Hepatocyte (in vitro differentiated cells): Measurements from ENCODE around the gene PRELID3B. TPM values are rescaled to one million over a fixed set of nuclear protein-coding genes. Genes with fewer than 3 reads are reported as not detected.

Experiments
- DNase-seq: peaks from one replicate; pipeline ENCODE4 v3.0.0-alpha.2; 2016; ENCODE audit warnings: low spot score
- H2AFZ ChIP-seq: fragments of 200-600 bp; sonication (generic); 2 replicates; pipeline ENCODE4 v1.6.0; 2016; ENCODE audit warnings: antibody characterized with exemption, mild to moderate bottlenecking
- H3K27ac ChIP-seq: fragments of 200-600 bp; sonication (generic); 2 replicates; pipeline ENCODE4 v1.5.1; 2016; ENCODE audit warnings: mild to moderate bottlenecking
- H3K27me3 ChIP-seq: fragments of 200-600 bp; sonication (generic); 2 replicates; pipeline ENCODE4 v1.6.1; 2016
- H3K36me3 ChIP-seq: fragments of 200-600 bp; sonication (generic); replicated peaks from 2 replicates; pipeline ENCODE4 v1.5.1; 2016; ENCODE audit warnings: low read depth; ENCODE audit not compliant: insufficient read depth
- H3K4me1 ChIP-seq: fragments of 200-600 bp; sonication (generic); 2 replicates; pipeline ENCODE4 v1.5.1; 2016; ENCODE audit warnings: mild to moderate bottlenecking, moderate library complexity; ENCODE audit not compliant: insufficient read depth
- H3K4me2 ChIP-seq: fragments of 200-600 bp; sonication (generic); 2 replicates; pipeline ENCODE4 v1.6.0; 2016
- H3K4me3 ChIP-seq: fragments of 200-600 bp; sonication (generic); 2 replicates; pipeline ENCODE4 v1.5.1; 2016; ENCODE audit warnings: mild to moderate bottlenecking
- H3K79me2 ChIP-seq: fragments of 200-600 bp; sonication (generic); 2 replicates; pipeline ENCODE4 v1.6.0; 2017; ENCODE audit warnings: mild to moderate bottlenecking
- H3K9me2 ChIP-seq: fragments of 200-600 bp; sonication (generic); replicated peaks from 2 replicates; pipeline ENCODE4 v1.6.0; 2017; ENCODE audit warnings: mild to moderate bottlenecking; ENCODE audit not compliant: insufficient read depth
- H3K9me3 ChIP-seq: fragments of 200-600 bp; sonication (generic); 2 replicates; pipeline ENCODE4 v1.5.1; 2016; ENCODE audit warnings: low read depth, mild to moderate bottlenecking
- H4K20me1 ChIP-seq: fragments of 200-600 bp; sonication (generic); 2 replicates; pipeline ENCODE4 v1.6.0; 2016; ENCODE audit warnings: mild to moderate bottlenecking; ENCODE audit not compliant: insufficient read depth, poor library complexity, severe bottlenecking
- EZH2 ChIP-seq: fragments of 200-600 bp; sonication (generic); IDR thresholded peaks from 2 replicates; pipeline ENCODE4 v1.6.1; 2016; ENCODE audit warnings: antibody characterized with exemption, mild to moderate bottlenecking, borderline replicate concordance
- EZH2phosphoT487 ChIP-seq: fragments of 200-600 bp; sonication (generic); IDR thresholded peaks from one replicate; pipeline ENCODE4 v1.6.1; 2018; ENCODE audit warnings: antibody characterized with exemption, mild to moderate bottlenecking, low read depth, moderate library complexity; ENCODE audit not compliant: unreplicated experiment, severe bottlenecking
- WGBS: methylation state at CpG from one replicate; pipeline ENCODE4 v1.1.6; 2016; ENCODE audit warnings: low lambda C conversion rate; ENCODE audit errors: missing lambda C conversion rate; 5-methylcytosine and 5-hydroxymethylcytosine counted together
- polyA plus RNA-seq: library from polyadenylated mRNA; unstranded; fragments of >200 nt; fragmentation: Nextera tagmentation; extraction: Ambion mirVana; gene quantifications from 2 replicates; pipeline ENCODE4 v1.2.1, GENCODE V29; 2016
- total RNA-seq: library from RNA; depleted of rRNA; stranded (reverse); fragments of >200 nt; gene quantifications from 2 replicates; pipeline ENCODE4 v1.2.3, GENCODE V29; 2014
- TF ChIP-seq, protein P1 (sequence below): fragments of 200-600 bp; sonication (generic); IDR thresholded peaks from 2 replicates; pipeline ENCODE4 v1.5.1; 2016; ENCODE audit warnings: antibody characterized with exemption, mild to moderate bottlenecking; ENCODE audit not compliant: poor library complexity

Gene PRELID3B
- total and polyA plus RNA-seq, 2 experiments from 2014 or later, result 38.2 to 75.7 TPM

DNA sequence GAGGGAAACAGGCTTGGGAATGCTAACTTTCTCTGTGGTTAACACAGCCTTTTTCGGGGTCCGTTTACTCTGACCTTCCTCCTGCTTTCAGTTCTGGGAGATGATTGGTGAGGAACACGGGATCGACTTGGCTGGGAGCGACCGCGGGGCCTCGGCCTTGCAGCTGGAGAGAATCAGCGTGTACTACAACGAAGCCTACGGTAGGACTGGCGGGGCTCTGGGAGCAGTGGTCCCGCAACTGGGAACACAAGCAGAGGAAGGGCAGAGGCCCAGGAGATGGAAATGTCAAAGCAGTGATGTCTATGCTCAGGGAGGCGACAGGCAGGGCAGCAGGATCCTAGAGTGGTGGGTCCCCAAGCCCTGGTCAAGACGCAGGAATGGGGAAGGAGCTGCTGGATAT lies 19.8 kb downstream of the PRELID3B start:
- no peak overlapping the region for H3K4me2 ChIP-seq
- no peaks in the 10 kb centered on the region for H3K9me3 ChIP-seq
- no peak overlapping the region for H3K4me3 ChIP-seq
- peaks cover 4% of the 10 kb centered on the region for H3K4me1 ChIP-seq
- DNase-seq, result no peak
- 96% methylated on average over 14 of the region's 15 CpGs for WGBS
- peaks cover 25% of the 10 kb centered on the region for H3K79me2 ChIP-seq
- H4K20me1 ChIP-seq, result peaks cover 11% of the 10 kb centered on the region
- peaks cover 3% of the 10 kb centered on the region for H3K36me3 ChIP-seq
- H3K9me2 ChIP-seq, result no peaks in the 10 kb centered on the region
- H2AFZ ChIP-seq, result no peak overlapping the region
- no peaks in the 10 kb centered on the region for H3K27me3 ChIP-seq
- no peak overlapping the region for H3K27ac ChIP-seq
- no peak for TF ChIP-seq EZH2
- no peak for TF ChIP-seq EZH2phosphoT487
- TF ChIP-seq, protein P1, sequence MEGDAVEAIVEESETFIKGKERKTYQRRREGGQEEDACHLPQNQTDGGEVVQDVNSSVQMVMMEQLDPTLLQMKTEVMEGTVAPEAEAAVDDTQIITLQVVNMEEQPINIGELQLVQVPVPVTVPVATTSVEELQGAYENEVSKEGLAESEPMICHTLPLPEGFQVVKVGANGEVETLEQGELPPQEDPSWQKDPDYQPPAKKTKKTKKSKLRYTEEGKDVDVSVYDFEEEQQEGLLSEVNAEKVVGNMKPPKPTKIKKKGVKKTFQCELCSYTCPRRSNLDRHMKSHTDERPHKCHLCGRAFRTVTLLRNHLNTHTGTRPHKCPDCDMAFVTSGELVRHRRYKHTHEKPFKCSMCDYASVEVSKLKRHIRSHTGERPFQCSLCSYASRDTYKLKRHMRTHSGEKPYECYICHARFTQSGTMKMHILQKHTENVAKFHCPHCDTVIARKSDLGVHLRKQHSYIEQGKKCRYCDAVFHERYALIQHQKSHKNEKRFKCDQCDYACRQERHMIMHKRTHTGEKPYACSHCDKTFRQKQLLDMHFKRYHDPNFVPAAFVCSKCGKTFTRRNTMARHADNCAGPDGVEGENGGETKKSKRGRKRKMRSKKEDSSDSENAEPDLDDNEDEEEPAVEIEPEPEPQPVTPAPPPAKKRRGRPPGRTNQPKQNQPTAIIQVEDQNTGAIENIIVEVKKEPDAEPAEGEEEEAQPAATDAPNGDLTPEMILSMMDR, result no peak

DNA sequence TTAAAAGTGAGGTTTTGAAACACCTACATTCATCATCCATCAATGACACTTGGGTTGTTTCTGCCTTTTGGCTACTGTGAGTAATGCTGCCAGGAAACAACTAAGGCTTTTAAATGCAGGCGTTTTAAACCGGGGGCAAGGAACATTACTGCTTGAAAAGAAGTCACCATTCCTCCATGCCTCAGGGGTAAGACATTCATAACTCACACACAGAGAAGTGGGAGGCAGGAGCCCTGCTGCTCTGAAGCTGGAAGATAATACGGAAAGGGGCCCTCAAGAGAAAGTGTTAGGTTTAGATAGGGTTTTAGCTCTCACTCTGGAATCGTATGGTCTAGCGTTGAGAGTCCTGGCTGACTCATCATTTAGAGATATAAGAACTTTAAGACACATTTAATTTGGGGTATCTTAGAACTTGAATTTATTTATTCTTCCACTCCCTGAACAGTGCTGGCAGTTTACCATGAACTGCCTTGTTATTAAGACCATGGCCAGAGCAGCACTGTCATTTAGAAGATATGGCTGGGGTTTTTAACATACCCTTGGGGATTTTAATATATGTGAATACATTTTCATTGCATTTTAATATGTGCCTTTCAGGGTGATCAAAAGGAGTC lies 21.5 kb downstream of the PRELID3B start:
- Histone ChIP-seq H3K9me2 (no peaks in the 10 kb centered on the region), H4K20me1 (peaks cover 2% of the 10 kb centered on the region), H3K79me2 (peaks cover 11% of the 10 kb centered on the region), H3K4me2 (no peak overlapping the region), H2AFZ (no peak overlapping the region), H3K36me3 (peaks cover 3% of the 10 kb centered on the region), H3K27ac (no peak overlapping the region), H3K4me1 (peaks cover 4% of the 10 kb centered on the region), H3K4me3 (no peak overlapping the region), H3K9me3 (no peaks in the 10 kb centered on the region), H3K27me3 (no peaks in the 10 kb centered on the region)
- 30% methylated on average over 5 of the region's 5 CpGs for WGBS
- no peak for DNase-seq
- TF ChIP-seq, protein P1, result no peak
- no peak for TF ChIP-seq EZH2
- TF ChIP-seq EZH2phosphoT487, result no peak

DNA sequence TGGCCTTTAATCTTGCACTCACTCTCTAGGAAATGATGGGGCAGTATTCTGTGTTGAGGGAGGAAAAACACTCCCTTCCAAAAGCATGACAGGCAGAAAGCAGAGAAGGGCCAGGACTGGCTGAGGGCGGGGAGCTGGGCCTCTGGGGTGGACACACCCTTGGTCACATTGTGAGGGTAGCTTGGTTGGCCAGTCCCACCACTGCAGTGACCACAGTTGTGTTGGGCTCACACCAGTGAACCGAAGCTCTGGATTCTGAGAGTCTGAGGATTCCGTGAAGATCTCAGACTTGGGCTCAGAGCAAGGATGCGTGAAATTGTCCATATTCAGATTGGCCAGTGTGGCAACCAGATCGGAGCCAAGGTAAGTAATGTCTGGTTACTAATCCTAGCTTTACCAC lies 23.4 kb downstream of the PRELID3B start, which contains the start of gene TUBB1:
TSS of gene TUBB1 (plus strand) at position 213 of the 400 bp plus-strand sequence. CDS start at position 307, 94 bp downstream.
- 94% methylated on average over 5 of the region's 5 CpGs for WGBS
- Histone ChIP-seq H3K9me3 (no peaks in the 10 kb centered on the region), H4K20me1 (no peaks in the 10 kb centered on the region), H3K4me1 (peaks cover 4% of the 10 kb centered on the region), H3K27me3 (no peaks in the 10 kb centered on the region), H3K27ac (no peak within 1 kb of the TSS), H3K36me3 (no peaks in the 10 kb centered on the region), H3K4me2 (no peak within 1 kb of the TSS), H3K79me2 (no peaks in the 10 kb centered on the region), H3K9me2 (no peaks in the 10 kb centered on the region), H3K4me3 (no peak within 1 kb of the TSS), H2AFZ (no peak within 1 kb of the TSS)
- DNase-seq, result no peak
- no peak for TF ChIP-seq EZH2
- TF ChIP-seq, protein P1, result no peak
- no peak for TF ChIP-seq EZH2phosphoT487
